Progenitor cell of endocrine pancreas (in vitro differentiated cells): ENCODE measurements around the gene BCAS3. TPM values are rescaled to one million over a fixed set of nuclear protein-coding genes. Genes with fewer than 3 reads are reported as not detected.

Source experiments
- DNase-seq: peaks from one replicate; pipeline ENCODE4 v3.0.0; 2021; ENCODE audit warnings: low spot score; ENCODE audit not compliant: unreplicated experiment
- H3K27ac Mint-ChIP-seq: 2 replicates; pipeline ENCODE4 v1.8.0; 2021; ENCODE audit warnings: mild to moderate bottlenecking, moderate library complexity, mixed read lengths
- H3K27me3 Mint-ChIP-seq: 2 replicates; pipeline ENCODE4 v1.8.0; 2021; ENCODE audit warnings: mixed read lengths
- H3K36me3 Mint-ChIP-seq: 2 replicates; pipeline ENCODE4 v1.8.0; 2022; ENCODE audit warnings: mixed read lengths; ENCODE audit not compliant: insufficient read depth
- H3K4me1 Mint-ChIP-seq: 2 replicates; pipeline ENCODE4 v1.8.0; 2021; ENCODE audit warnings: low read depth, mixed read lengths
- H3K4me3 Mint-ChIP-seq: 2 replicates; pipeline ENCODE4 v1.8.0; 2021; ENCODE audit warnings: low read depth, mild to moderate bottlenecking, moderate library complexity, mixed read lengths
- H3K9me3 Mint-ChIP-seq: 2 replicates; pipeline ENCODE4 v1.8.0; 2021; ENCODE audit warnings: low read depth, mixed read lengths
- CTCF ChIP-seq: fragments of 200-600 bp; sonication (generic); IDR thresholded peaks from one replicate; pipeline ENCODE4 v1.5.0; 2021; ENCODE audit warnings: antibody characterized with exemption, mild to moderate bottlenecking; ENCODE audit not compliant: unreplicated experiment
- total RNA-seq: library from RNA; stranded (reverse); gene quantifications from 2 replicates; pipeline ENCODE4 v1.2.1, GENCODE V29; 2021

The BCAS3 gene
- total RNA-seq, 1 donor from 2014 or later: 36.1 TPM

DNA sequence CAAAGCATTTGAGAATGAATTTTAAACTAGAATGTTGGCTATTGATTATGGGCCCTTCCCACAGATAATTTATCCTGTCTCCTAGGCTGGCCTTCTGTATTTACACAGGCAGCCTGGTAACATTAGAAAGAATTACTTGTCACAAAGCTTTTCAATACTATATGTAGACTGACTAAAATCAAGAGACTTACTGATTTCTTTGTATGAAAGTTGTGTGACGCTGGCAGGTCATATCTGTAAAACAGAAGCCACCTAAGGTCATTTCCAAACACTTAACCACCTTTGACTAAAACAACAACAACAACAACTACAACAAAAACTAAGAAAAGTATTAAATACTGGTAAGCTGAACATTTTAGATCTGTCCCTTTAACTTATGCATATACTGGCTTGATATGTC lies 393.0 kb downstream of the BCAS3 start:
- Mint-ChIP-seq H3K27ac (no peak overlapping the region), H3K4me1 (peaks cover 16% of the 10 kb centered on the region), H3K27me3 (no peaks in the 10 kb centered on the region), H3K36me3 (peaks cover 2% of the 10 kb centered on the region), H3K9me3 (peaks cover 4% of the 10 kb centered on the region), H3K4me3 (no peak overlapping the region)
- TF ChIP-seq CTCF: no peak
- DNase-seq: no peak

GRCh38 chr17:61072648-61073047 lies 395.0 kb downstream of the BCAS3 start:
- Mint-ChIP-seq H3K36me3 (peaks cover 5% of the 10 kb centered on the region), H3K9me3 (peaks cover 4% of the 10 kb centered on the region), H3K27me3 (no peaks in the 10 kb centered on the region), H3K4me3 (no peak overlapping the region), H3K27ac (no peak overlapping the region), H3K4me1 (peaks cover 11% of the 10 kb centered on the region)
- no peak for TF ChIP-seq CTCF
- no peak for DNase-seq

- Mint-ChIP-seq H3K4me3 (no peak overlapping the region), H3K9me3 (peaks cover 4% of the 10 kb centered on the region), H3K27ac (no peak overlapping the region), H3K36me3 (peaks cover 5% of the 10 kb centered on the region), H3K27me3 (no peaks in the 10 kb centered on the region), H3K4me1 (peaks cover 11% of the 10 kb centered on the region)
- DNase-seq: no peak
- no peak for TF ChIP-seq CTCF
Observed at GRCh38 chr17:61073131-61073530, 395.5 kb downstream of the BCAS3 start.

GRCh38 chr17:61073799-61074513 lies 396.3 kb downstream of the BCAS3 start:
- no peak overlapping the region for H3K27ac Mint-ChIP-seq

DNA sequence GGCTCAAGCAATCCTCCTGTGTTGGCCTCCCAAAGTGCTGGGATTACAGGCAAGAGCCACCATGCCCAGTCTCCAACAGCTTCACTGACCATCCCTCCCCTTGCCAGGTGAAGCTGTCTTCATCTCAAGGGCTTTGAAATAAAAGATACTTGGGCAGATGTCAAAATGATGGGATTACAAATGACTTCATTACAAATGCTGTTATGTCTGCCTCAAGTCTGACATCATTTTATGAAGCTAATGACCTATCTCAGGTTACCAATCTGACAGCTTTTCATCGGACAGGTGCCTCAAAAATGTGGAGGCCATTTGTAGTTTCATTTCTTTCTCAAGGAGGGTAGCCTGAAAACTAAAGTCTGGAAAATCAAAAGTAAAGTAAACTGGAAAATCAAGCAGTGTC lies 398.3 kb downstream of the BCAS3 start:
- Mint-ChIP-seq H3K27me3 (no peaks in the 10 kb centered on the region), H3K27ac (no peak overlapping the region), H3K36me3 (peaks cover 9% of the 10 kb centered on the region), H3K9me3 (peaks cover 3% of the 10 kb centered on the region), H3K4me1 (peaks cover 6% of the 10 kb centered on the region), H3K4me3 (no peak overlapping the region)
- no peak for DNase-seq
- TF ChIP-seq CTCF: no peak

More at GRCh38 chr17:61073799-61074513, 396.3 kb downstream of the BCAS3 start:
- no peaks in the 10 kb centered on the region for H3K27me3 Mint-ChIP-seq
- H3K4me1 Mint-ChIP-seq: peaks cover 11% of the 10 kb centered on the region
- H3K36me3 Mint-ChIP-seq: peaks cover 7% of the 10 kb centered on the region
- no peak for TF ChIP-seq CTCF
- peaks cover 3% of the 10 kb centered on the region for H3K9me3 Mint-ChIP-seq
- H3K4me3 Mint-ChIP-seq: no peak overlapping the region
- DNase-seq: no peak
